ENCODE results near the gene KLK14. TPM values are rescaled to one million over a fixed set of nuclear protein-coding genes. Genes with fewer than 3 reads are reported as not detected.

The KLK14 gene
- total and polyA plus RNA-seq, 8 donors = 0.20 to 0.77 (median 0.32) TPM; not detected in 3

GRCh38 chr19:51070334-51071094 is 12.2 kb downstream of the KLK14 start:
- H3K27ac ChIP-seq = no peak overlapping the region
- DNase-seq (no peak), ATAC-seq (no peak), FAIRE-seq (no peak)
- peaks cover 0 to 7% (median 0%) of the 10 kb centered on the region in 3 donors for H3K4me1 ChIP-seq
- H3K4me3 ChIP-seq = no peak overlapping the region
- intact Hi-C loops (cut with DNase I) = no loop called here
- H3K36me3 ChIP-seq = no peaks in the 10 kb centered on the region
- no peaks in the 10 kb centered on the region for H3K9me3 ChIP-seq
- H3K27me3 ChIP-seq = no peaks in the 10 kb centered on the region
- WGBS, 2 donors = 58 to 70% methylated on average over 5 of the region's 5 CpGs
- no peak for TF ChIP-seq CTCF (IDR thresholded peaks at IDR 0.05)

DNA sequence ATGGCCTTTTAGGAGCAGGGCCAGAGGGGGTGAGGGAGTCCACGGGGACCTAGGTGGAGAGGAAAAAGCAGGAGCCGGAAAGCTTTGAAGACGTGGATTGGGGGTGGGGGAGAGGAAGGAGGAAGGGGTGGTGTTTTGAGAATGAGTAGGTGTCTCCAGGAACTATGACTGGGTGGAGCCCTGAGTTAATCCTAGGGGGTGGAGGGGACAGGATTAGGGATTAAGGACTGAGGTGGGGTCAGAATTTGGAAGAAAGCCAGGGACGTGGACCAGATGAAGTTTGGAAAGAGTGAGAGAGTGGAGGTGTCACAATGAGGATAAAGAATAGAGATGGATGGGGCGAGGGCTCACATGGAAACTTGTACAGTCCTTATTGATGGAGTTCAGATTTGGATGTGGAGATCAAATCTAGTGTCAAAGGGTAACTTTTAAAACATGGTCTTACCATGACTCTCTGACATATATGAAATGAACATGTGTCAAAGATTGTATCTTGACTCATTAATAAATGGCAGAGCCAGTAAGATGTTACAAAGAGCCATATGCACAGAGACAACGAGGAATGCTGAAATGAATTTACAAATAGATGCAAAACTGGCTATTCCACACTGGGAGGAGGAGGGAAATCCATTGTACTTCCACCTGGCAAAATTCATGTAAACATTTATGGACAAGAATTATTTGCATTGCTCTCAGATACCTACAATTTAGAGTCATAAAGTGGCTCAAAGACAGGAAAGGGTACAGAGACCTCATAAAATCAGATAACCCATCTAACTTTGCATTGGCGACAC is 16.1 kb downstream of the KLK14 start:
- Histone ChIP-seq H3K4me1 (peaks cover 0 to 10% (median 5%) of the 10 kb centered on the region in 3 donors), H3K36me3 (no peaks in the 10 kb centered on the region), H3K9me3 (no peaks in the 10 kb centered on the region), H3K27me3 (no peaks in the 10 kb centered on the region), H3K4me3 (no peak overlapping the region), H3K27ac (no peak overlapping the region)
- ATAC-seq (no peak), FAIRE-seq (no peak), DNase-seq (no peak)
- intact Hi-C loops (cut with DNase I) = no loop called here
- TF ChIP-seq CTCF (IDR thresholded peaks at IDR 0.05) = no peak
- 75 to 76% methylated on average over 7 of the region's 7 CpGs for WGBS, 2 donors

DNA sequence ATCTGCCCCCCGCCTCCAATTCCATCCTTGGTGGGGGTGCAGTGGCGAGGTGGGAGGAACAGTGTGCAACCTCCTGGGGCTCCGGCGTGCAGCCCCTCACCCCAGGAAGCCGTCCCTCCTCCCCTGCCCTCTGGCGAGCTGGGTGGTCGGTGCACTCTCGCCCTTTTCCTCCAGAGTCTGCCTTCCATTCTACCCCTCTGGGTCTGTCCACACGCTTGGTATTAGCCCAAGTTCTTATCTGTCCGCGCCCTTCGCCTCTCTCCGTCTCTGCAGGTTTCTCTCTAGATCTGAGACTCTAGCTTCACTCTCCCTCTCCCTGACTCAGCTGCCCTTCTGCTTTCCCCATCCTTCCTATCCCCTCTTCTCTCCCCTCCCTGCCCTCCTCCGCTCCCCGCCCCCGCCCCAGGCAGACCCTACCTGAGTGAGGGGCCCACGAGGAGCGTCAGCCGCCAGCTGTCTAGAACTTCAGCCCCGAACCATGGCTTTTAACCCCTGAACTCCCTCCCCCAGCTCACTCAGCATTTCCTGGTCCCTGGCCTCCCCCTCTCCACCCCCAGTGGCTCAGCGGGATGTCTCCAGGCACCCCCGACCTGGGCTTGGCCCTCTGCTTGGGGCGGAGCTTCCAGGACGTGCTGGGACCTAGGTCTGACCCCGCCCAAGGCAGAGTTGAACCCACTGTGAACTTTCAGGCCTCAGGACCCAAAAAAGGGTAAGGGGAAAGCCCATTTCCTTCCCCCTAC is 17.3 kb downstream of the KLK14 start:
- ATAC-seq = peak; percentile 24 to 54 (median 37)
- no peak for DNase-seq
- no peaks in the 10 kb centered on the region for H3K27me3 ChIP-seq

More for the DNA sequence above, 17.3 kb downstream of the KLK14 start:
- peaks cover 0 to 5% (median 4%) of the 10 kb centered on the region in 3 donors for H3K4me1 ChIP-seq
- no peak overlapping the region for H3K27ac ChIP-seq
- no peaks in the 10 kb centered on the region for H3K9me3 ChIP-seq
- no peak for TF ChIP-seq CTCF (IDR thresholded peaks at IDR 0.05)
- H3K4me3 ChIP-seq = peak overlapping the region in 2 of 4 donors; percentile 27 to 44
- no peaks in the 10 kb centered on the region for H3K36me3 ChIP-seq
- 23 to 26% methylated on average over 21 to 25 of the region's 25 CpGs for WGBS, 2 donors
- FAIRE-seq = no peak
- intact Hi-C loops (cut with DNase I) = no loop called here
